ENCODE results near the gene IRF3. TPM values are rescaled to one million over a fixed set of nuclear protein-coding genes. Genes with fewer than 3 reads are reported as not detected.

Gene IRF3
- total and polyA plus RNA-seq, 2 of the 4 experiments (the other 2 are of a cell fraction), result 39.6 to 65.2 TPM

DNA sequence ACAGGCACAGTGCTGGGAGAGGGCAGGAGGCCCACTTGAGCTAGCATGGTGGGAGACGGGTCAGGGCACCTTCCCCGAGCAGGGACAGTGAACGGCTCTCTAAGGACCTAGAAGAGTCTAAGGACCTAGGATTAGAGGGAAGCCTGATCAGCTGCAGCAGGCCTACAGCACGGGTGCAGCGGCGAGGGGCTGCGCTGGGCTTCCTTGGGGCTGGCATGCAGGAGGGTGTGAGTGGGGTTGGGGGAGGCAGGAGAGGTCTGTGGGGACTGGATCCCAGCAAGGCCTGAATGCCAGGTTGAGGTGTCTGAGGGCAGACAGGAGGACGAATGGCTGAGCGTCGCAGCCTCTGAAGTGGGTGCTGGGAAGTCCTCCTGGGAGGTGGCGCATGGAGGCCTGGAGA is 20.1 kb downstream of the IRF3 start:
- WGBS, 2 experiments (ENCODE audit: extremely low coverage in 2 of 2, insufficient read length in 1 of 2), result 93% methylated on average over 5 of the region's 11 CpGs; no CpG with 5 or more reads in 1 of the 2 experiments
- H3K4me1 ChIP-seq (ENCODE audit: control insufficient read depth, insufficient read depth, low read length), result peaks cover 4% of the 10 kb centered on the region
- H4K5ac ChIP-seq (ENCODE audit: low read depth, low read length), result no peak overlapping the region
- H2AK9ac ChIP-seq (replicated peaks; ENCODE audit: low read depth, low read length, poor library complexity), result no peak overlapping the region
- H3K27ac ChIP-seq (ENCODE audit: insufficient read depth, low read length), result no peak overlapping the region
- peaks cover 48 to 77% of the 10 kb centered on the region in 2 experiments for H3K79me1 ChIP-seq (ENCODE audit: low read depth in 1 of 2, low read length in 2 of 2)
- H2BK120ac ChIP-seq (ENCODE audit: low read depth, low read length), result no peak overlapping the region
- BruUV-seq (replicated peaks), result no TSS peak
- H2BK20ac ChIP-seq (ENCODE audit: low read depth, low read length), result no peak overlapping the region
- no peak overlapping the region for H4K8ac ChIP-seq (ENCODE audit: low read depth in 2 of 2, low read length in 2 of 2)
- H3K9me1 ChIP-seq (ENCODE audit: insufficient read depth, low read length), result 0 out of 2 replicates have a peak, but pooled peaks cover 8% of the 10 kb centered on the region
- no peak overlapping the region for H2AFZ ChIP-seq (replicated peaks; ENCODE audit: low read length, poor library complexity)
- H3K4ac ChIP-seq (ENCODE audit: low read depth, low read length), result no peak overlapping the region
- no peak overlapping the region for H4K91ac ChIP-seq (ENCODE audit: insufficient read depth, low read depth, low read length)
- H3K14ac ChIP-seq (replicated peaks; ENCODE audit: low read depth, low read length), result no peak overlapping the region
- dilution Hi-C loops (cut with HindIII; ENCODE audit: low sequenced_read_pairs, unreplicated experiment), result no loop called here
- no peak overlapping the region for H3K4me2 ChIP-seq (ENCODE audit: low read depth, low read length)
- no peak overlapping the region for H3K23ac ChIP-seq (ENCODE audit: low read depth, low read length)
- H3K4me3 ChIP-seq (ENCODE audit: insufficient read depth, low read depth, low read length), result no peak overlapping the region
- peaks cover 46% of the 10 kb centered on the region for H4K20me1 ChIP-seq (ENCODE audit: insufficient read depth, low read length)
- POLR2A ChIA-PET (ENCODE audit: unreplicated experiment), result no interaction called here
- H3K18ac ChIP-seq (ENCODE audit: low read depth, low read length), result no peak overlapping the region
- no peaks in the 10 kb centered on the region for H3K9me3 ChIP-seq (ENCODE audit: control insufficient read depth, insufficient read depth, low read length)
- H2BK5ac ChIP-seq (ENCODE audit: low read depth, low read length, poor library complexity, severe bottlenecking), result no peak overlapping the region
- ATAC-seq (ENCODE audit: low read depth), result no peak
- TF ChIP-seq CHD1 (IDR thresholded peaks at IDR 0.05; ENCODE audit: low read depth, low read length) (no peak), RFX5 (IDR thresholded peaks at IDR 0.05; ENCODE audit: low read depth, low read length) (no peak), POLR2A (IDR thresholded peaks at IDR 0.05; ENCODE audit: low read depth, low read length) (no peak), BHLHE40 (IDR thresholded peaks at IDR 0.05; ENCODE audit: low read depth, low read length) (no peak), NFE2L2 (IDR thresholded peaks at IDR 0.05; ENCODE audit: low read depth, low read length) (no peak), CEBPB (IDR thresholded peaks at IDR 0.05; ENCODE audit: low read depth, low read length) (no peak), FOS (IDR thresholded peaks at IDR 0.05; ENCODE audit: low read depth, low read length) (no peak), SMC3 (IDR thresholded peaks at IDR 0.05; ENCODE audit: low read depth, low read length) (no peak), RAD21 (IDR thresholded peaks at IDR 0.05; ENCODE audit: low read length) (no peak), RCOR1 (IDR thresholded peaks at IDR 0.05; ENCODE audit: insufficient replicate concordance, low read length) (no peak), MAFK (IDR thresholded peaks at IDR 0.05; ENCODE audit: low read depth, low read length) (no peak), MAZ (IDR thresholded peaks at IDR 0.05; ENCODE audit: borderline replicate concordance, low read depth, low read length) (no peak)
- TF ChIP-seq, protein P1, sequence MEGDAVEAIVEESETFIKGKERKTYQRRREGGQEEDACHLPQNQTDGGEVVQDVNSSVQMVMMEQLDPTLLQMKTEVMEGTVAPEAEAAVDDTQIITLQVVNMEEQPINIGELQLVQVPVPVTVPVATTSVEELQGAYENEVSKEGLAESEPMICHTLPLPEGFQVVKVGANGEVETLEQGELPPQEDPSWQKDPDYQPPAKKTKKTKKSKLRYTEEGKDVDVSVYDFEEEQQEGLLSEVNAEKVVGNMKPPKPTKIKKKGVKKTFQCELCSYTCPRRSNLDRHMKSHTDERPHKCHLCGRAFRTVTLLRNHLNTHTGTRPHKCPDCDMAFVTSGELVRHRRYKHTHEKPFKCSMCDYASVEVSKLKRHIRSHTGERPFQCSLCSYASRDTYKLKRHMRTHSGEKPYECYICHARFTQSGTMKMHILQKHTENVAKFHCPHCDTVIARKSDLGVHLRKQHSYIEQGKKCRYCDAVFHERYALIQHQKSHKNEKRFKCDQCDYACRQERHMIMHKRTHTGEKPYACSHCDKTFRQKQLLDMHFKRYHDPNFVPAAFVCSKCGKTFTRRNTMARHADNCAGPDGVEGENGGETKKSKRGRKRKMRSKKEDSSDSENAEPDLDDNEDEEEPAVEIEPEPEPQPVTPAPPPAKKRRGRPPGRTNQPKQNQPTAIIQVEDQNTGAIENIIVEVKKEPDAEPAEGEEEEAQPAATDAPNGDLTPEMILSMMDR (conservative IDR thresholded peaks at IDR 0.05; ENCODE audit: low read depth, low read length), result no peak
- TF ChIP-seq, protein P2, sequence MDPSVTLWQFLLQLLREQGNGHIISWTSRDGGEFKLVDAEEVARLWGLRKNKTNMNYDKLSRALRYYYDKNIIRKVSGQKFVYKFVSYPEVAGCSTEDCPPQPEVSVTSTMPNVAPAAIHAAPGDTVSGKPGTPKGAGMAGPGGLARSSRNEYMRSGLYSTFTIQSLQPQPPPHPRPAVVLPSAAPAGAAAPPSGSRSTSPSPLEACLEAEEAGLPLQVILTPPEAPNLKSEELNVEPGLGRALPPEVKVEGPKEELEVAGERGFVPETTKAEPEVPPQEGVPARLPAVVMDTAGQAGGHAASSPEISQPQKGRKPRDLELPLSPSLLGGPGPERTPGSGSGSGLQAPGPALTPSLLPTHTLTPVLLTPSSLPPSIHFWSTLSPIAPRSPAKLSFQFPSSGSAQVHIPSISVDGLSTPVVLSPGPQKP (IDR thresholded peaks at IDR 0.05; ENCODE audit: borderline replicate concordance, low read depth, low read length), result no peak
- DNase-seq, result no peak
- intact Hi-C loops (cut with micrococcal nuclease), result no loop called here
- peaks cover 35% of the 10 kb centered on the region for H3K36me3 ChIP-seq (ENCODE audit: control insufficient read depth, insufficient read depth, low read length)
- no peak overlapping the region for H3K56ac ChIP-seq (ENCODE audit: extremely low read depth, insufficient read depth, low read length)
- no peaks in the 10 kb centered on the region for H3K27me3 ChIP-seq (ENCODE audit: control insufficient read depth, insufficient read depth, low read length)
- H2AK5ac ChIP-seq (ENCODE audit: low read depth, low read length), result no peak overlapping the region
- in situ Hi-C loops (cut with MboI; ENCODE audit: low sequenced_read_pairs), result no loop called here
- H3K9ac ChIP-seq (ENCODE audit: low read depth, low read length), result no peak overlapping the region
- H2BK15ac ChIP-seq (ENCODE audit: low read depth, low read length), result no peak overlapping the region
- CTCF ChIA-PET, result no interaction called here

Data from IMR-90 (cell line).